Endothelial cell of umbilical vein (primary cell): ENCODE results near the gene CXCL14. TPM values are rescaled to one million over a fixed set of nuclear protein-coding genes. Genes with fewer than 3 reads are reported as not detected.

Experiments used
- BruUV-seq: library from RNA; stranded (reverse); fragments of 400-500 nt; replicated peaks from 2 replicates; lab custom pipeline; 2021; lab: Mats Ljungman, UMichigan
- CTCF ChIA-PET: fragments of 300-600, 350-600 bp; sonication (Branson Sonifier 250); formaldehyde crosslinking; loops from one replicate; lab custom pipeline; 2021; ENCODE audit warnings: antibody characterized with exemption, inconsistent platforms; lab: Charles Lee
- POLR2A ChIA-PET: fragments of 300-600, 350-600 bp; sonication (Branson Sonifier 250); formaldehyde crosslinking; loops from one replicate; lab custom pipeline; 2021; ENCODE audit warnings: antibody characterized with exemption, inconsistent platforms; lab: Charles Lee
- DNase-seq: peaks from one replicate; pipeline ENCODE4 v3.0.0-alpha.2; 2011; ENCODE audit warnings: low read depth, low spot score
- FAIRE-seq: peaks from 2 replicates; lab custom pipeline; 2011; peaks lifted over from hg19 to GRCh38; lab: Jason Lieb, UNC
- H2AFZ ChIP-seq: 2 replicates; pipeline ENCODE4 v1.6.0; 2012; ENCODE audit warnings: low read depth, low read length, control low read depth, inconsistent platforms
- H3K27ac ChIP-seq: 2 replicates; pipeline ENCODE4 v1.5.1; 2011; ENCODE audit warnings: low read depth, mild to moderate bottlenecking, control low read depth, low read length, moderate library complexity; ENCODE audit not compliant: insufficient read depth
- H3K27me3 ChIP-seq, 2 experiments: 2 replicates each; pipeline versions ENCODE4 v1.6.0 to v1.6.1; 2011; ENCODE audit warnings: low read length in 2 of 2, mixed read lengths in 1 of 2; ENCODE audit not compliant: control insufficient read depth in 2 of 2, insufficient read depth in 2 of 2
- H3K36me3 ChIP-seq, 2 experiments: 2 replicates in 1 of 2; 3 replicates in 1 of 2; pipeline ENCODE4 v1.5.1; 2011; ENCODE audit warnings: low read length in 2 of 2, mild to moderate bottlenecking in 1 of 2, moderate library complexity in 1 of 2; ENCODE audit not compliant: control insufficient read depth in 2 of 2, insufficient read depth in 2 of 2; ENCODE audit errors: extremely low read depth in 1 of 2
- H3K4me1 ChIP-seq: 3 replicates; pipeline ENCODE4 v1.5.1; 2011; ENCODE audit warnings: mild to moderate bottlenecking, low read length; ENCODE audit not compliant: control insufficient read depth, insufficient read depth; ENCODE audit errors: extremely low read depth
- H3K4me2 ChIP-seq: 2 replicates; pipeline ENCODE4 v1.6.1; 2011; ENCODE audit warnings: low read length, control low read depth, mixed read lengths; ENCODE audit not compliant: insufficient read depth
- H3K4me3 ChIP-seq, 3 experiments: fragments of 200-600 bp in 1 of 3; sonication (generic), shearing (Covaris generic) in 1 of 3; replicated peaks in 1 of 3; 2 replicates each; pipeline ENCODE4 v1.5.1; 2011 to 2016; ENCODE audit warnings: control low read depth in 3 of 3, low read length in 3 of 3, mild to moderate bottlenecking in 2 of 3, inconsistent platforms in 1 of 3, low read depth in 1 of 3, moderate library complexity in 1 of 3; ENCODE audit not compliant: insufficient read depth in 1 of 3
- H3K79me2 ChIP-seq: 2 replicates; pipeline ENCODE4 v1.6.0; 2012; ENCODE audit warnings: low read length, inconsistent platforms; ENCODE audit not compliant: control insufficient read depth, insufficient read depth
- H3K9ac ChIP-seq: replicated peaks from 2 replicates; pipeline ENCODE3; 2011; ENCODE audit warnings: low read length, control low read depth; ENCODE audit not compliant: insufficient read depth; ENCODE audit errors: extremely low read depth
- H3K9me1 ChIP-seq: replicated peaks from 3 replicates; pipeline ENCODE4 v1.6.0; 2011; ENCODE audit warnings: mild to moderate bottlenecking, low read length; ENCODE audit not compliant: control insufficient read depth, insufficient read depth; ENCODE audit errors: extremely low read depth
- H3K9me3 ChIP-seq: replicated peaks from 2 replicates; pipeline ENCODE4 v1.5.1; 2012; ENCODE audit warnings: low read length, inconsistent platforms; ENCODE audit not compliant: control insufficient read depth, insufficient read depth
- H4K20me1 ChIP-seq: replicated peaks from 2 replicates; pipeline ENCODE3; 2011; ENCODE audit warnings: mild to moderate bottlenecking, low read length; ENCODE audit not compliant: control insufficient read depth, insufficient read depth; ENCODE audit errors: extremely low read depth
- EZH2 ChIP-seq: IDR thresholded peaks from 2 replicates; pipeline ENCODE4 v1.6.1; 2012; ENCODE audit warnings: borderline replicate concordance, low read depth, mild to moderate bottlenecking, moderate library complexity, low read length, inconsistent platforms; ENCODE audit not compliant: severe bottlenecking
- JUN ChIP-seq: IDR thresholded peaks from 2 replicates; pipeline ENCODE4 v1.6.1; 2011; ENCODE audit warnings: borderline replicate concordance, low read depth; ENCODE audit not compliant: insufficient read length, insufficient read depth
- MAX ChIP-seq: IDR thresholded peaks from 2 replicates; pipeline ENCODE4 v1.6.1; 2011; ENCODE audit not compliant: insufficient read depth, insufficient read length
- POLR2AphosphoS5 ChIP-seq: IDR thresholded peaks from 2 replicates; pipeline ENCODE4 v1.6.1; 2012; ENCODE audit warnings: low read depth, mild to moderate bottlenecking, control low read depth, low read length, moderate library complexity; ENCODE audit not compliant: insufficient read depth
- dilution Hi-C: fragments of 300-500 bp; cut with MboI; formaldehyde crosslinking; loops from one replicate; pipeline ENCODE4 v1.15.0; 2019; ENCODE audit warnings: low sequenced_read_pairs; ENCODE audit not compliant: extremely low pct_ligation_motif_present
- intact Hi-C: fragments of 100-400 bp; cut with micrococcal nuclease; formaldehyde crosslinking; loops from one replicate; pipeline ENCODE4 v1.10.0; 2022
- polyA plus RNA-seq, 4 experiments: library from polyadenylated mRNA; depleted of rRNA in 3 of 4; stranded (reverse) in 3 of 4; unstranded in 1 of 4; fragments of >200 nt; gene quantifications; 2 replicates each; pipeline versions ENCODE4 v1.2.1 to v1.2.3, GENCODE V29; 2011 to 2012; ENCODE audit warnings: missing spikeins in 1 of 4
- total RNA-seq: library from RNA; stranded (reverse); gene quantifications from 2 replicates; pipeline ENCODE4 v1.2.3, GENCODE V29; 2021
- TF ChIP-seq, protein P1 (sequence below), 2 donors: IDR thresholded peaks; 1 replicate in 1 of 2; 2 replicates in 1 of 2; pipeline ENCODE4 v1.5.1; 2011; ENCODE audit warnings: low read length in 2 of 2, mild to moderate bottlenecking in 2 of 2, moderate library complexity in 2 of 2, control low read depth in 1 of 2, inconsistent platforms in 1 of 2, low read depth in 1 of 2; ENCODE audit not compliant: insufficient read depth in 1 of 2; ENCODE audit errors: extremely low read depth in 1 of 2

The CXCL14 gene
- total and polyA plus RNA-seq, 2 donors (not counting 3 experiments of a cell fraction or from before 2014, with no cell fraction given) = not detected

- dilution Hi-C loops = loop anchor here (25.0 kb wide), 1 partner anchor 99 kb away; the partner anchor contains the start of gene TIFAB
- H3K9me1 ChIP-seq = no peaks in the 10 kb centered on the region
- BruUV-seq = no TSS peak
- CTCF ChIA-PET = interaction anchor here (0.6 to 14.3 kb wide), 41 partner anchors 11 to 1599 kb away, joined by 3 to 664 read pairs (median 4); partner anchors contain the start of genes CXCL14 and SLC25A48
- no peaks in the 10 kb centered on the region for H3K9me3 ChIP-seq
- H3K27ac ChIP-seq = no peak overlapping the region
- no peak overlapping the region for H3K9ac ChIP-seq
- POLR2A ChIA-PET = interaction anchor here (0.6 kb wide), 1 partner anchor 493 kb away, joined by 3 read pairs; no protein-coding TSS in a partner anchor
- FAIRE-seq (peak; percentile 64), DNase-seq (peak; percentile 54)
- H4K20me1 ChIP-seq = no peaks in the 10 kb centered on the region
- no peak overlapping the region for H3K4me2 ChIP-seq
- intact Hi-C loops = loop anchor here (1.0 kb wide), 1 partner anchor 269 kb away; no protein-coding TSS in a partner anchor
- H3K4me1 ChIP-seq = no peaks in the 10 kb centered on the region
- no peak overlapping the region for H2AFZ ChIP-seq
- peaks cover 10 to 21% of the 10 kb centered on the region in 2 experiments for H3K27me3 ChIP-seq
- no peak for TF ChIP-seq MAX
- TF ChIP-seq, protein P1, sequence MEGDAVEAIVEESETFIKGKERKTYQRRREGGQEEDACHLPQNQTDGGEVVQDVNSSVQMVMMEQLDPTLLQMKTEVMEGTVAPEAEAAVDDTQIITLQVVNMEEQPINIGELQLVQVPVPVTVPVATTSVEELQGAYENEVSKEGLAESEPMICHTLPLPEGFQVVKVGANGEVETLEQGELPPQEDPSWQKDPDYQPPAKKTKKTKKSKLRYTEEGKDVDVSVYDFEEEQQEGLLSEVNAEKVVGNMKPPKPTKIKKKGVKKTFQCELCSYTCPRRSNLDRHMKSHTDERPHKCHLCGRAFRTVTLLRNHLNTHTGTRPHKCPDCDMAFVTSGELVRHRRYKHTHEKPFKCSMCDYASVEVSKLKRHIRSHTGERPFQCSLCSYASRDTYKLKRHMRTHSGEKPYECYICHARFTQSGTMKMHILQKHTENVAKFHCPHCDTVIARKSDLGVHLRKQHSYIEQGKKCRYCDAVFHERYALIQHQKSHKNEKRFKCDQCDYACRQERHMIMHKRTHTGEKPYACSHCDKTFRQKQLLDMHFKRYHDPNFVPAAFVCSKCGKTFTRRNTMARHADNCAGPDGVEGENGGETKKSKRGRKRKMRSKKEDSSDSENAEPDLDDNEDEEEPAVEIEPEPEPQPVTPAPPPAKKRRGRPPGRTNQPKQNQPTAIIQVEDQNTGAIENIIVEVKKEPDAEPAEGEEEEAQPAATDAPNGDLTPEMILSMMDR (IDR thresholded peaks at IDR 0.05; ENCODE audit: extremely low read depth in 1 of 2, insufficient read depth in 1 of 2, low read depth in 1 of 2, low read length in 2 of 2) = peak; percentile 83 to 84
- H3K4me3 ChIP-seq = no peak overlapping the region
- H3K36me3 ChIP-seq = no peaks in the 10 kb centered on the region
- no peaks in the 10 kb centered on the region for H3K79me2 ChIP-seq
Measured at GRCh38 chr5:135560858-135561257, 17.9 kb downstream of the CXCL14 start.

DNA sequence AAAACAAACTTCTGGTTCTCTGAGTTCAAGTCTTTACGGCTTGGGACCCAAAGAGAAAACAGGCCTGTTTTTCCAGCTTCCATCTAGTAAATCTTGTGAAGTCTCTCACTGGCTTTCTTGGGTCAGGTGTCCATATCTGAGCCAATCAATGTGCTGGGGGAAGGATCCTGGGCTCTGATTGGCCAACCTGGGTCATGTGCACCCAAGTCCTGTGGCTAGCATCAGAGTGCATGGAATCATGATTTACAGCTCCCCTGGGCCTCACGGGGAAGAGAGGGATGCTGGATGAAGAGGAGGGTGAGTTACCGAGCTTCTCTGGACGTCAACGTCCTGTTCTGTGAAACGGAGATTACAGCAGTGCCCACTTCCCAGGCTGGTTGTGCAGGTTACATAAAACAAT, 19.4 kb downstream of the CXCL14 start:
- H3K9me3 ChIP-seq = no peaks in the 10 kb centered on the region
- no peak overlapping the region for H3K4me3 ChIP-seq
- H3K9ac ChIP-seq = no peak overlapping the region
- no peaks in the 10 kb centered on the region for H3K79me2 ChIP-seq
- H3K27me3 ChIP-seq = peaks cover 4 to 17% of the 10 kb centered on the region in 2 experiments
- no TSS peak for BruUV-seq
- H4K20me1 ChIP-seq = no peaks in the 10 kb centered on the region
- FAIRE-seq (no peak), DNase-seq (no peak)
- POLR2A ChIA-PET = no interaction called here
- H3K9me1 ChIP-seq = no peaks in the 10 kb centered on the region
- H3K27ac ChIP-seq = no peak overlapping the region
- dilution Hi-C loops = loop anchor here (25.0 kb wide), 1 partner anchor 97 kb away; the partner anchor contains the start of gene TIFAB
- H2AFZ ChIP-seq = no peak overlapping the region
- H3K36me3 ChIP-seq = no peaks in the 10 kb centered on the region
- TF ChIP-seq POLR2AphosphoS5 = no peak
- TF ChIP-seq EZH2 = no peak
- TF ChIP-seq JUN = no peak
- CTCF ChIA-PET = interaction anchor here (1.0 to 14.5 kb wide), 5 partner anchors 9 to 272 kb away, joined by 4 to 661 read pairs (median 110); no protein-coding TSS in a partner anchor
- intact Hi-C loops = no loop called here
- H3K4me1 ChIP-seq = no peaks in the 10 kb centered on the region
- H3K4me2 ChIP-seq = no peak overlapping the region
